C4-2B (cell line): Measurements from ENCODE around the gene NPAS3.

Experiments used
- ZFX ChIP-seq: fragments of 450-650 bp; IDR thresholded peaks from 2 replicates; pipeline ENCODE4 v1.6.1; 2017
- TF ChIP-seq, protein P1 (sequence below): fragments of 450-650 bp; conservative IDR thresholded peaks from 2 replicates; pipeline ENCODE4 v1.5.1; 2017; ENCODE audit warnings: mild to moderate bottlenecking

DNA sequence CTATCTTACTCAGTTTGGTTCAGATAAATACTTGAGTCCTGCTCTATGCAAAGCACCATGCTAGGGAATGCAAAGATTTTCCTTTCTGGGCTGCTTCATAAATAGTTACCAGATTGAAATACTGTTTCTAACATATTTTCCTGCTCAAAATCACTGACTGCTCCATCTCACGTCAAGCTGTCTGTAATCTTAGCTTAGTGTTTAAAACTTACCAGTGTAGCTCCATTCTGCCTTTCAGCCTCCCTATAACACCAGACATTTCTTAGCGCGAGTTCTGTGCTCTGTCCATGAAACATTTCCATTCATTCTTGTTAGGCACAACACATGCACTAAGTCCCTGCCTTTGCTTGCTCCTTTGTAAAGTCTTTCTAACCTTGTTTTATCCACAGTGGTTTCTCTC lies 129.4 kb downstream of the NPAS3 start:
- TF ChIP-seq, protein P1, sequence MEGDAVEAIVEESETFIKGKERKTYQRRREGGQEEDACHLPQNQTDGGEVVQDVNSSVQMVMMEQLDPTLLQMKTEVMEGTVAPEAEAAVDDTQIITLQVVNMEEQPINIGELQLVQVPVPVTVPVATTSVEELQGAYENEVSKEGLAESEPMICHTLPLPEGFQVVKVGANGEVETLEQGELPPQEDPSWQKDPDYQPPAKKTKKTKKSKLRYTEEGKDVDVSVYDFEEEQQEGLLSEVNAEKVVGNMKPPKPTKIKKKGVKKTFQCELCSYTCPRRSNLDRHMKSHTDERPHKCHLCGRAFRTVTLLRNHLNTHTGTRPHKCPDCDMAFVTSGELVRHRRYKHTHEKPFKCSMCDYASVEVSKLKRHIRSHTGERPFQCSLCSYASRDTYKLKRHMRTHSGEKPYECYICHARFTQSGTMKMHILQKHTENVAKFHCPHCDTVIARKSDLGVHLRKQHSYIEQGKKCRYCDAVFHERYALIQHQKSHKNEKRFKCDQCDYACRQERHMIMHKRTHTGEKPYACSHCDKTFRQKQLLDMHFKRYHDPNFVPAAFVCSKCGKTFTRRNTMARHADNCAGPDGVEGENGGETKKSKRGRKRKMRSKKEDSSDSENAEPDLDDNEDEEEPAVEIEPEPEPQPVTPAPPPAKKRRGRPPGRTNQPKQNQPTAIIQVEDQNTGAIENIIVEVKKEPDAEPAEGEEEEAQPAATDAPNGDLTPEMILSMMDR = no peak
- no peak for TF ChIP-seq ZFX
